SU-DHL-6 (cell line): ENCODE data around the gene L3MBTL4.

Experiments
- H2AFZ ChIP-seq: fragments of 200-600 bp; sonication (generic); 2 replicates; pipeline ENCODE4 v1.6.1; 2014; ENCODE audit warnings: low read depth, mild to moderate bottlenecking, moderate library complexity, mixed read lengths, antibody characterized with exemption, low read length; ENCODE audit not compliant: severe bottlenecking
- H3F3A ChIP-seq: fragments of 200-600 bp; shearing (Covaris generic); 2 replicates; pipeline ENCODE4 v1.6.0; 2016; ENCODE audit warnings: antibody characterized with exemption, mild to moderate bottlenecking; ENCODE audit not compliant: insufficient read depth
- H3K27ac ChIP-seq: fragments of 200-600 bp; sonication (generic); 2 replicates; pipeline ENCODE4 v1.5.1; 2016; ENCODE audit warnings: low read depth, mild to moderate bottlenecking, low read length, moderate library complexity, mixed read lengths
- H3K27me3 ChIP-seq: fragments of 200-600 bp; sonication (generic), shearing (Covaris generic); 2 replicates; pipeline ENCODE4 v1.6.0; 2014; ENCODE audit warnings: mild to moderate bottlenecking, low read length
- H3K36me3 ChIP-seq: fragments of 200-600 bp; sonication (generic); 2 replicates; pipeline ENCODE4 v1.6.1; 2014; ENCODE audit warnings: mild to moderate bottlenecking, low read length, mixed read lengths
- H3K4me2 ChIP-seq: fragments of 300-600, 200-600 bp; shearing (Covaris generic), sonication (generic); 2 replicates; pipeline ENCODE4 v1.6.0; 2014; ENCODE audit warnings: low read length, low read depth, mild to moderate bottlenecking; ENCODE audit not compliant: poor library complexity, severe bottlenecking
- H3K4me3 ChIP-seq: fragments of 200-600 bp; sonication (generic); 2 replicates; pipeline ENCODE4 v1.5.1; 2014; ENCODE audit warnings: antibody characterized with exemption, low read length, mild to moderate bottlenecking, mixed read lengths; ENCODE audit not compliant: insufficient read depth, poor library complexity, severe bottlenecking
- H3K79me2 ChIP-seq: fragments of 200-600 bp; sonication (generic); 2 replicates; pipeline ENCODE4 v1.6.1; 2014; ENCODE audit warnings: mild to moderate bottlenecking, low read length, moderate library complexity; ENCODE audit not compliant: insufficient read depth
- H3K9ac ChIP-seq: fragments of 200-600 bp; sonication (generic); 2 replicates; pipeline ENCODE4 v1.7.0; 2014; ENCODE audit warnings: mild to moderate bottlenecking, low read length
- H3K9me2 ChIP-seq: fragments of 200-600 bp; sonication (generic); replicated peaks from 2 replicates; pipeline ENCODE4 v1.6.1; 2014; ENCODE audit warnings: low read length; ENCODE audit not compliant: insufficient read depth
- H3K9me3 ChIP-seq: fragments of 200-600 bp; sonication (generic); 2 replicates; pipeline ENCODE4 v1.6.1; 2014; ENCODE audit warnings: low read length, mixed read lengths; ENCODE audit not compliant: insufficient read depth
- H4K20me1 ChIP-seq: fragments of 200-600 bp; sonication (generic); 2 replicates; pipeline ENCODE4 v1.6.1; 2014; ENCODE audit warnings: low read depth, mild to moderate bottlenecking, antibody characterized with exemption, low read length, moderate library complexity, mixed read lengths
- CTCF ChIP-seq: fragments of 200-600 bp; sonication (generic); IDR thresholded peaks from one replicate; pipeline ENCODE4 v1.5.1; 2017; ENCODE audit warnings: antibody characterized with exemption, mild to moderate bottlenecking, low read length, moderate library complexity; ENCODE audit not compliant: insufficient read depth, poor library complexity, severe bottlenecking
- EZH2phosphoT487 ChIP-seq: fragments of 200-600 bp; sonication (generic), shearing (Covaris generic); conservative IDR thresholded peaks from 2 replicates; pipeline ENCODE4 v1.6.1; 2018; ENCODE audit warnings: mild to moderate bottlenecking, antibody characterized with exemption, low read length, moderate library complexity, mixed read lengths

L3MBTL4 gene

DNA sequence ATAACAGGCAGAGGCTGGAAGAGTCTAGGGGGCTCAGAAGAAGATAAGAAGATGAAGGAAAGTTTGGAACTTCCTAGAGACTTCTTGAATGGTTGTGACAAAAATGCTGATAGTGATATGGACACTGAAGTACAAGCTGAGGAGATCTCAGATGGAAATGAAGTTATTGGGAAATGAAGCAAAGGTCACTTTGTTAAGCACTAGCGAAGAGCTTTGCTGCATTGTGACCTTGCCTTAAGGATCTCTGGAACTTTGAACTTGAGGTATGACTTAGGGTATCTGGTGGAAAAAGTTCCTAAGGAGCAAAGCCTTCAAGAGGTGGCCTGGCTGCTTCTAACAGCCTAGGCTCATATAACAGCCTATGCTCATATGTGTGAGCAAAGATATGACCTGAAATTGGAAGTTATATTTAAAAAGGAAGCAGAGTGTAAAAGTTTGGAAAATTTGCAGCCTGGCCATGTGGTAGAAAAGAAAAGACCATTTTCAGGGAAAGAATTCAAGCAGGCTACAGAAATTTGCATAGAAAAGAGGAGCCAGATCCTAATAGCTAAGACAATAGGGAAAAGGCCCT, 91.3 kb downstream of the L3MBTL4 start:
- Histone ChIP-seq H2AFZ (no peak overlapping the region), H4K20me1 (no peaks in the 10 kb centered on the region), H3K9ac (no peak overlapping the region), H3K79me2 (no peaks in the 10 kb centered on the region), H3F3A (no peaks in the 10 kb centered on the region), H3K27me3 (no peaks in the 10 kb centered on the region), H3K36me3 (no peaks in the 10 kb centered on the region), H3K9me2 (no peaks in the 10 kb centered on the region), H3K9me3 (no peaks in the 10 kb centered on the region), H3K27ac (no peak overlapping the region), H3K4me2 (no peak overlapping the region), H3K4me3 (no peak overlapping the region)
- no peak for TF ChIP-seq CTCF
- TF ChIP-seq EZH2phosphoT487 = no peak

DNA sequence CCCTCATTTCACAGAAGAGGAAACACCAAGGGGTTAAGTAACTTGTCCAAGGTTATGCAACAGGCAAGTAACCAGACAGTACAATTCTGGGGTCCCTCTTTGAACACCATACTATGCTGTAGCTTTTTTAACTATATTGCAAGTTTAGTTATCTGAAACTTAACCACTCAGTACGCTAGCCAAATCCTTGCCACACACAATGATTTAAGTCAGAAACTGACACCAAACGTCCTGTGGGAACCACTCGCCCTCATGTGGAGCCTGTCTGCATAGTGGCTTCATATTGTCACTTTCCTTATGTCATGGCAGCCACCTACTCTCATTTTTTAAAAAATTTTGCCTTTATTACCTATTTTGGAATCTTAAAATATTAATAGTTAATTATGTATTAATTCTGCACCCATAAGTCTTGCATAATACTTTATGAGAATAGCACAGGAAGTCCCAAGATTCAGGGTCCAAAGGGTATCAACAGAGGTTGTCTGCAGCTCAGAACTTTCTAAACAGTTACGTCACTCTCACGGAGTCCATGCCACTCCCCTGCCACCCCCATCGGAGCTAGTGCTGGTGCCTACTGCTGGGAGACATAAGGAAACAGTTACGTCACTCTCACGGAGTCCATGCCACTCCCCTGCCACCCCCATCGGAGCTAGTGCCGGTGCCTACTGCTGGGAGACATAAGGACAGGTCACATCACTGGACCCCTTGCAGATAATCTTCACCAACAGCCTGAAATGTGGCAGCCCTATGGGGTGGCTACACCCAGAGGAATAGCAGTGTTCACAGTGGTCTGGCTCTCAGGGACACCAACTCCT, 99.0 kb downstream of the L3MBTL4 start:
- Histone ChIP-seq H3K27me3 (no peaks in the 10 kb centered on the region), H3F3A (no peaks in the 10 kb centered on the region), H3K27ac (no peak overlapping the region), H3K79me2 (no peaks in the 10 kb centered on the region), H3K9me2 (no peaks in the 10 kb centered on the region), H2AFZ (no peak overlapping the region), H4K20me1 (no peaks in the 10 kb centered on the region), H3K4me3 (no peak overlapping the region), H3K36me3 (no peaks in the 10 kb centered on the region), H3K4me2 (no peak overlapping the region), H3K9ac (no peak overlapping the region), H3K9me3 (no peaks in the 10 kb centered on the region)
- no peak for TF ChIP-seq CTCF
- no peak for TF ChIP-seq EZH2phosphoT487

DNA sequence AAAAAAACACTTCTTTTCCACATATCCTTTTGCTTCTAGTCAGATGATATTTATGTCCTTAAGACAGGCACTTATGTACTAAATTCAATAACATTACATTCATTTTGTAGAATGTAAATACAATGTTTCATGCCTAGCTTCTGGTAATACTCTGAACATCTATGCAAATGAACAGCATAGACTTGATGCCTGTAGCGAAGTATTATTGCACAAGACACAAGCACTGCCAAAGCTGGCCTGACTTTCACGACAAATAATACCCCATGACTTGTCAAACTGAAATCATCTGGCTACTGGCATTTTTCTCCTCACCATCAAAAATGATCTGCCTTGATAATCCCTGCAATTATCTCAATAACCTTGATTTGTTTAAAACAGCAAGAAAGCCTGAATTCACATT, 101.3 kb downstream of the L3MBTL4 start:
- no peaks in the 10 kb centered on the region for H3K27me3 ChIP-seq
- no peak overlapping the region for H2AFZ ChIP-seq
- H3F3A ChIP-seq = no peaks in the 10 kb centered on the region
- no peak overlapping the region for H3K4me2 ChIP-seq
- no peaks in the 10 kb centered on the region for H3K9me2 ChIP-seq
- TF ChIP-seq CTCF = no peak
- TF ChIP-seq EZH2phosphoT487 = no peak
- H3K79me2 ChIP-seq = no peaks in the 10 kb centered on the region
- no peak overlapping the region for H3K27ac ChIP-seq
- no peaks in the 10 kb centered on the region for H4K20me1 ChIP-seq
- no peak overlapping the region for H3K4me3 ChIP-seq
- no peaks in the 10 kb centered on the region for H3K9me3 ChIP-seq
- H3K36me3 ChIP-seq = no peaks in the 10 kb centered on the region
- H3K9ac ChIP-seq = no peak overlapping the region
